Right lobe of liver (tissue), 6 donors: ENCODE results near the gene PANK1. TPM values are rescaled to one million over a fixed set of nuclear protein-coding genes. Genes with fewer than 3 reads are reported as not detected.
A peak's percentile ranks its signal among the peaks of the same experiment; 100 is the strongest.

Source experiments
- ATAC-seq, 4 donors: fragments of 200-7000 bp; cut with Tn5 transposase; one replicate each; pipeline ENCODE4 v1.9.1; 2020; ENCODE audit warnings: mild to moderate bottlenecking in 4 of 4, moderate library complexity in 4 of 4
- DNase-seq, 3 donors: peaks; one replicate each; pipeline ENCODE4 v3.0.0-alpha.2; 2020
- H3K27ac ChIP-seq, 3 donors: fragments of 200-600 bp; one replicate each; pipeline ENCODE4 v1.8.0; 2022
- H3K27me3 ChIP-seq, 2 donors: fragments of 200-600 bp; one replicate each; pipeline ENCODE4 v1.8.0; 2022
- H3K36me3 ChIP-seq, 4 donors: fragments of 200-600 bp; sonication (generic) in 1 of 4; one replicate each; pipeline versions ENCODE4 v1.5.1 to v1.8.0; 2017 to 2022; ENCODE audit warnings: control low read depth in 1 of 4
- H3K4me1 ChIP-seq, 4 donors: fragments of 200-600 bp; sonication (generic) in 1 of 4; one replicate each; pipeline versions ENCODE4 v1.5.1 to v1.8.0; 2017 to 2022; ENCODE audit warnings: control low read depth in 1 of 4
- H3K4me3 ChIP-seq, 3 donors: fragments of 200-600 bp; one replicate each; pipeline ENCODE4 v1.8.0; 2022
- H3K9me3 ChIP-seq, 4 donors: fragments of 200-600 bp; sonication (generic) in 1 of 4; one replicate each; pipeline versions ENCODE4 v1.5.1 to v1.8.0; 2017 to 2022; ENCODE audit warnings: control low read depth in 1 of 4
- CTCF ChIP-seq, 4 donors: fragments of 200-600 bp in 3 of 4; fragments of 450-650 bp in 1 of 4; IDR thresholded peaks; one replicate each; pipeline versions ENCODE4 v1.5.1 to v1.8.0; 2016 to 2022; ENCODE audit warnings: antibody characterized with exemption in 4 of 4, mild to moderate bottlenecking in 2 of 4
- POLR2A ChIP-seq: fragments of 450-650 bp; IDR thresholded peaks from one replicate; pipeline ENCODE4 v1.6.1; 2017; ENCODE audit warnings: antibody characterized with exemption, mild to moderate bottlenecking
- WGBS: methylation state at CpG from one replicate; pipeline ENCODE4 v1.1.6; 2018; ENCODE audit warnings: low coverage, low lambda C conversion rate; ENCODE audit not compliant: insufficient coverage; ENCODE audit errors: missing lambda C conversion rate; 5-methylcytosine and 5-hydroxymethylcytosine counted together
- intact Hi-C, 2 donors: fragments of 100-400 bp; cut with DNase I; formaldehyde crosslinking; loops; one replicate each; pipeline versions ENCODE4 v1.11.2 to v1.14.1; 2022
- total RNA-seq, 6 experiments: library from RNA; depleted of rRNA in 2 of 6; stranded (reverse); fragments of >200 nt in 2 of 6; fragmentation: NEBNext Ultra II Directional in 3 of 6; extraction: Animal tissue kit (Norgen Biotek cat#: 25700) in 3 of 6; gene quantifications; one replicate each; pipeline versions ENCODE4 v1.1.0 to v1.2.4, GENCODE V29; 2016 to 2023
- donor health status: DM: no; HTN: yes; CAD: no.
- donor health status: DM: no; HTN: no; CAD: no.
- donor health status: DM: no; HTN: no; CAD: no.
- donor health status: DM: no; HTN: yes; CAD: no.
- donor health status: DM: no; HTN: yes; CAD: no.

The PANK1 gene
- total RNA-seq, 6 experiments from 2014 or later = 13.3 to 71.0 (median 48.6) TPM

DNA sequence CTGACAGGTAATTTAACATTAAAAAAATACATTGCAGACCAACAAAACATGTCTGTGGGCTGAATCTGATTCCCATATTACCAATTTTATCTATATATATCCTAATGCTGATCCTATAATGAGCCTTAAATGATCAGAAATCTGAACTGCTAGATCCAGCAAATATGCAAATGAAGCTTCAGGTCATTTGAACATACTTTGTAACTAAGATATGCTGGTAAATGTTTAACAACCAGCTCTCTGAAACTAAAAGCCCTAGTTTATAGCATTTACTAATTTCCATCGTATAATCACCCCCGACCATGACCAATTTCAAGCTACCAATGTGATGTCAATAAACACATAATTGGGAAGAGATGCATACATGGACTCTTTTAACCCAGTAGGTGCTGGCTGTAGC, 42.1 kb downstream of the PANK1 start:
- no peak for DNase-seq
- no peak for TF ChIP-seq POLR2A
- no peak for TF ChIP-seq CTCF (IDR thresholded peaks at IDR 0.05)
- intact Hi-C loops = no loop called here
- peaks cover 0 to 9% (median 3%) of the 10 kb centered on the region in 4 donors for H3K36me3 ChIP-seq
- H3K27ac ChIP-seq = peak overlapping the region; percentile 74 to 90 (median 77)
- no peak overlapping the region for H3K4me3 ChIP-seq
- 50% methylated on average over 2 of the region's 2 CpGs for WGBS
- peaks cover 0 to 41% (median 13%) of the 10 kb centered on the region in 4 donors for H3K4me1 ChIP-seq
- H3K27me3 ChIP-seq = no peaks in the 10 kb centered on the region
- ATAC-seq = peak; percentile 49 to 58 (median 54)
- H3K9me3 ChIP-seq = no peaks in the 10 kb centered on the region

GRCh38 chr10:89601728-89602361, 43.2 kb downstream of the PANK1 start:
- Histone ChIP-seq H3K36me3 (peaks cover 0 to 5% (median 1%) of the 10 kb centered on the region in 4 donors), H3K4me3 (no peak overlapping the region), H3K27ac (peak overlapping the region; percentile 74 to 90 (median 77)), H3K27me3 (no peaks in the 10 kb centered on the region), H3K4me1 (peaks cover 0 to 41% (median 13%) of the 10 kb centered on the region in 4 donors), H3K9me3 (no peaks in the 10 kb centered on the region)
- DNase-seq (no peak), ATAC-seq (peak; percentile 80 to 89 (median 84))
- TF ChIP-seq CTCF (IDR thresholded peaks at IDR 0.05) (no peak), POLR2A (peak; percentile 31)
- 25% methylated on average over 2 of the region's 2 CpGs for WGBS
- intact Hi-C loops = no loop called here

DNA sequence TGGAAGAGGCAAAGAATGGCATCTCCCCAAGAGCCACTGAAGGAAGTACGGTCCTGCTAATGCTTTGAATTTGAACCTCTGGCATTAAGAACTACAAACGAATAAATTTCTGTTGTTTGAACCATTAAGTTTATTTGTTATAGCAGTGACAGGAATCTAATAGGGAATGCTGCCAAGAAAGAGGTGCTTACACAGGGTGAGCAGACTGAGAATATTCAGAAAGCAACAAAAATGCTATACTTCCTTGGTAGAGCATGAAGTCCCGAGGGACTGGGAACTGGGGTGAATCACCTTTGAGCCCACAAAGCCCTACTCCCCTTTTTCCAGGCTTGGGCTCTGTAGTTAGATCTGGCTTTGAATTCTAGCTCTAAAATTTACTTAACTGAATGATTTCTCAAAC, 45.0 kb downstream of the PANK1 start:
- H3K4me1 ChIP-seq = peaks cover 0 to 41% (median 13%) of the 10 kb centered on the region in 4 donors
- peak overlapping the region in 2 of 3 donors; percentile 74 to 90 for H3K27ac ChIP-seq
- no peaks in the 10 kb centered on the region for H3K9me3 ChIP-seq
- TF ChIP-seq POLR2A (no peak), CTCF (IDR thresholded peaks at IDR 0.05) (no peak)
- H3K27me3 ChIP-seq = no peaks in the 10 kb centered on the region
- 15% methylated on average over 3 of the region's 3 CpGs for WGBS
- peaks cover 0 to 5% (median 1%) of the 10 kb centered on the region in 4 donors for H3K36me3 ChIP-seq
- intact Hi-C loops = no loop called here
- DNase-seq = no peak
- ATAC-seq = peak in 3 of 4 donors; percentile 18 to 19 (median 19)
- H3K4me3 ChIP-seq = no peak overlapping the region

GRCh38 chr10:89593043-89593442, 52.0 kb downstream of the PANK1 start:
- TF ChIP-seq CTCF (IDR thresholded peaks at IDR 0.05) = no peak
- TF ChIP-seq POLR2A = no peak
- 83% methylated on average over 7 of the region's 10 CpGs for WGBS
- Histone ChIP-seq H3K27ac (peak overlapping the region in 1 of 3 donors; percentile 82), H3K9me3 (no peaks in the 10 kb centered on the region), H3K27me3 (no peaks in the 10 kb centered on the region), H3K36me3 (no peaks in the 10 kb centered on the region), H3K4me3 (no peak overlapping the region), H3K4me1 (peaks cover 0 to 22% (median 11%) of the 10 kb centered on the region in 4 donors)
- DNase-seq = no peak
- intact Hi-C loops = no loop called here
- ATAC-seq = no peak
